ENCODE measurements around the gene CCL28. TPM values are rescaled to one million over a fixed set of nuclear protein-coding genes. Genes with fewer than 3 reads are reported as not detected.

Gene CCL28
- total and polyA plus RNA-seq, 9 of the 15 experiments (the other 6 are each of a cell fraction or from before 2014, with no cell fraction given), result not detected

DNA sequence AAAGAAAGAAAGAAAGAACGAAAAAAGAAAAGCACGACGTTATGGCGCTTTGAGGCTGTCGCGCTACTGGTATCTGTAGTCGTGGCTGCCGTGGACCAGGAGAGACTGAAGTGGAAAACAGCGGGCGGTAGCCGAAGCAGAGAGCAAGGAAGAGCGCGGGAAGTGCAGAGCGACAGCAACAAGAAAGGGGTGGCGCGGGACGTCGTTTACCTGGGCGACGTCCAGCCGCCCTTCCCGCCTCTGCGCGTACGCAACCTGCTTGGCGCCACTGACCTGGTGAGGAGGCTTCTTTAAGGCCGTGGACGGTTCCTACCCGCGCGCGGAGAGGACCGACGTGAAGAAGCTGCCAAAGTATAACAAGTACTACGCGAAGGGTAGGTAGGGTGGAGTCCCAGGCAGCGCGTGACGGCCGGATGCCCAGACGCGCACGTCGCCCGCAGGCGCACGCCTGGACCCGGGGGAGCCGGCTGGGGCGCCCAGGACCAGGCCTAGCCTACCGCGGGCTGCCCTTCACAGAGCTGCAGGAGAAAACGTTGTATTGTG lies 15.4 kb downstream of the CCL28 start:
- no peak overlapping the region for H3K4me2 ChIP-seq (ENCODE audit: insufficient read depth, low read length)
- DNase-seq (ENCODE audit: extremely low read depth in 1 of 4, low spot score in 3 of 4) (no peak), FAIRE-seq (no peak), ATAC-seq (no peak)
- H2AFZ ChIP-seq (ENCODE audit: low read depth, low read length), result no peak overlapping the region
- H3K9ac ChIP-seq (ENCODE audit: insufficient read depth in 1 of 2, low read depth in 2 of 2, low read length in 2 of 2), result no peak overlapping the region
- H3K79me2 ChIP-seq (ENCODE audit: control insufficient read depth, insufficient read depth, low read length), result no peaks in the 10 kb centered on the region
- TF ChIP-seq PHF21A (IDR thresholded peaks at IDR 0.05; ENCODE audit: borderline replicate concordance, low read depth), result no peak
- TF ChIP-seq, protein P1, sequence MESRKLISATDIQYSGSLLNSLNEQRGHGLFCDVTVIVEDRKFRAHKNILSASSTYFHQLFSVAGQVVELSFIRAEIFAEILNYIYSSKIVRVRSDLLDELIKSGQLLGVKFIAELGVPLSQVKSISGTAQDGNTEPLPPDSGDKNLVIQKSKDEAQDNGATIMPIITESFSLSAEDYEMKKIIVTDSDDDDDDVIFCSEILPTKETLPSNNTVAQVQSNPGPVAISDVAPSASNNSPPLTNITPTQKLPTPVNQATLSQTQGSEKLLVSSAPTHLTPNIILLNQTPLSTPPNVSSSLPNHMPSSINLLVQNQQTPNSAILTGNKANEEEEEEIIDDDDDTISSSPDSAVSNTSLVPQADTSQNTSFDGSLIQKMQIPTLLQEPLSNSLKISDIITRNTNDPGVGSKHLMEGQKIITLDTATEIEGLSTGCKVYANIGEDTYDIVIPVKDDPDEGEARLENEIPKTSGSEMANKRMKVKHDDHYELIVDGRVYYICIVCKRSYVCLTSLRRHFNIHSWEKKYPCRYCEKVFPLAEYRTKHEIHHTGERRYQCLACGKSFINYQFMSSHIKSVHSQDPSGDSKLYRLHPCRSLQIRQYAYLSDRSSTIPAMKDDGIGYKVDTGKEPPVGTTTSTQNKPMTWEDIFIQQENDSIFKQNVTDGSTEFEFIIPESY (CRISPR knock-in tag; IDR thresholded peaks at IDR 0.05), result peak; percentile 97
- TF ChIP-seq, protein P2, sequence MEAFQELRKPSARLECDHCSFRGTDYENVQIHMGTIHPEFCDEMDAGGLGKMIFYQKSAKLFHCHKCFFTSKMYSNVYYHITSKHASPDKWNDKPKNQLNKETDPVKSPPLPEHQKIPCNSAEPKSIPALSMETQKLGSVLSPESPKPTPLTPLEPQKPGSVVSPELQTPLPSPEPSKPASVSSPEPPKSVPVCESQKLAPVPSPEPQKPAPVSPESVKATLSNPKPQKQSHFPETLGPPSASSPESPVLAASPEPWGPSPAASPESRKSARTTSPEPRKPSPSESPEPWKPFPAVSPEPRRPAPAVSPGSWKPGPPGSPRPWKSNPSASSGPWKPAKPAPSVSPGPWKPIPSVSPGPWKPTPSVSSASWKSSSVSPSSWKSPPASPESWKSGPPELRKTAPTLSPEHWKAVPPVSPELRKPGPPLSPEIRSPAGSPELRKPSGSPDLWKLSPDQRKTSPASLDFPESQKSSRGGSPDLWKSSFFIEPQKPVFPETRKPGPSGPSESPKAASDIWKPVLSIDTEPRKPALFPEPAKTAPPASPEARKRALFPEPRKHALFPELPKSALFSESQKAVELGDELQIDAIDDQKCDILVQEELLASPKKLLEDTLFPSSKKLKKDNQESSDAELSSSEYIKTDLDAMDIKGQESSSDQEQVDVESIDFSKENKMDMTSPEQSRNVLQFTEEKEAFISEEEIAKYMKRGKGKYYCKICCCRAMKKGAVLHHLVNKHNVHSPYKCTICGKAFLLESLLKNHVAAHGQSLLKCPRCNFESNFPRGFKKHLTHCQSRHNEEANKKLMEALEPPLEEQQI (IDR thresholded peaks at IDR 0.05), result peak; percentile 66; the same call in 1 of the 2 replicates
- WGBS (ENCODE audit: insufficient coverage, low coverage, missing lambda C conversion rate), result 93% methylated on average over 38 of the region's 53 CpGs
- H3K27ac ChIP-seq (ENCODE audit: extremely low read depth, low read depth, low read length), result no peak overlapping the region
- POLR2A ChIA-PET, result no interaction called here
- H3K4me3 ChIP-seq, result no peak overlapping the region
- no peaks in the 10 kb centered on the region for H4K20me1 ChIP-seq (replicated peaks; ENCODE audit: control insufficient read depth, insufficient read depth, low read length)
- in situ Hi-C loops (cut with MboI) (no loop called here), intact Hi-C loops (cut with micrococcal nuclease) (no loop called here)
- CTCF ChIA-PET (ENCODE audit: low intra/inter-chr PET ratio), result no interaction called here
- no TSS peak for BruUV-seq (replicated peaks)
- no peaks in the 10 kb centered on the region for H3K36me3 ChIP-seq (ENCODE audit: control insufficient read depth, insufficient read depth, low read length)
- H3K4me1 ChIP-seq (replicated peaks in 1 of 2; ENCODE audit: control insufficient read depth in 2 of 2, insufficient read depth in 2 of 2, low read length in 2 of 2), result peaks cover under 1 to 6% of the 10 kb centered on the region in 2 experiments; a peak in 3 of 5 replicates
- H3K9me3 ChIP-seq (replicated peaks; ENCODE audit: control insufficient read depth, insufficient read depth, low read depth, low read length), result no peaks in the 10 kb centered on the region; the same call in 1 of the 2 replicates
- no peaks in the 10 kb centered on the region for H3K27me3 ChIP-seq (ENCODE audit: control insufficient read depth in 2 of 2, insufficient read depth in 2 of 2, low read length in 2 of 2)
- no peaks in the 10 kb centered on the region for H3K9me1 ChIP-seq (ENCODE audit: control insufficient read depth, insufficient read depth, low read length)
